ENCODE data around the gene NRXN2. TPM values are rescaled to one million over a fixed set of nuclear protein-coding genes. Genes with fewer than 3 reads are reported as not detected.

NRXN2 gene
- total and polyA plus RNA-seq, 10 of the 15 experiments (the other 5 are each of a cell fraction or from before 2014, with no cell fraction given), result 0.03 to 1.4 (median 0.23) TPM

- 0% methylated on average over 1 of the region's 1 CpG for WGBS (ENCODE audit: insufficient coverage, insufficient replicate concordance, low lambda C conversion rate, missing lambda C conversion rate)
- H2AFZ ChIP-seq (ENCODE audit: control insufficient read depth, low read depth, low read length), result no peak overlapping the region
- ChIA-PET RAD21 (ENCODE audit: unreplicated experiment) (interaction anchor here (1.1 kb wide), 1 partner anchor 10 kb away, joined by 3 read pairs; no protein-coding TSS in a partner anchor), POLR2A (no interaction called here), CTCF (interaction anchor here (1.5 to 3.5 kb wide), 2 partner anchors 10 to 14 kb away, joined by 3 to 22 read pairs; no protein-coding TSS in a partner anchor), SMC1A (ENCODE audit: uncharacterized antibody, unreplicated experiment) (interaction anchor here (2.5 kb wide), 1 partner anchor 9 kb away, joined by 11 read pairs; no protein-coding TSS in a partner anchor)
- H3K4me1 ChIP-seq (ENCODE audit: control insufficient read depth, insufficient read depth, low read length), result 0 out of 2 replicates have a peak, but pooled peaks cover 3% of the 10 kb centered on the region
- ATAC-seq (no peak), FAIRE-seq (no peak), DNase-seq (ENCODE audit: low read depth, low spot score) (no peak)
- intact Hi-C loops (cut with micrococcal nuclease; ENCODE audit: unreplicated experiment) (no loop called here), in situ Hi-C loops (cut with MboI) (no loop called here)
- no peak overlapping the region for H3K27ac ChIP-seq (ENCODE audit: control insufficient read depth, insufficient read depth)
- TF ChIP-seq SMAD5 (IDR thresholded peaks at IDR 0.05; ENCODE audit: low read depth) (no peak), USF1 (IDR thresholded peaks at IDR 0.05; ENCODE audit: borderline replicate concordance, extremely low read length, insufficient read depth, low read depth, low read length) (no peak), E2F4 (IDR thresholded peaks at IDR 0.05; ENCODE audit: low read depth, low read length) (no peak)
- no peak overlapping the region for H3K9ac ChIP-seq (ENCODE audit: control insufficient read depth, insufficient read depth, low read length)
- H3K79me2 ChIP-seq (ENCODE audit: control insufficient read depth, insufficient read depth, low read length), result no peaks in the 10 kb centered on the region
- no peak overlapping the region for H3K4me3 ChIP-seq
- H4K20me1 ChIP-seq (ENCODE audit: control insufficient read depth, insufficient read depth), result no peaks in the 10 kb centered on the region
- no peak overlapping the region for H3K4me2 ChIP-seq (ENCODE audit: control insufficient read depth, insufficient read depth)
- H3K36me3 ChIP-seq (ENCODE audit: control insufficient read depth in 2 of 2, insufficient read depth in 2 of 2, low read length in 1 of 2), result no peaks in the 10 kb centered on the region
- no peaks in the 10 kb centered on the region for H3K9me3 ChIP-seq (replicated peaks; ENCODE audit: control insufficient read depth, insufficient read depth, low read length)
- BruUV-seq (replicated peaks), result no TSS peak
- H3K27me3 ChIP-seq (replicated peaks in 1 of 2; ENCODE audit: control insufficient read depth in 2 of 2, insufficient read depth in 2 of 2, low read length in 1 of 2), result peaks cover 0 to 2% of the 10 kb centered on the region in 2 experiments
Observed at GRCh38 chr11:64698427-64698826, 24.6 kb downstream of the NRXN2 start.
